Measurements from ENCODE around the gene ATXN7L1. TPM values are rescaled to one million over a fixed set of nuclear protein-coding genes. Genes with fewer than 3 reads are reported as not detected.

ATXN7L1 gene
- total and polyA plus RNA-seq, 2 of the 8 experiments (the other 6 are each of a cell fraction or from before 2014, with no cell fraction given), result 14.3 to 34.0 TPM

- FAIRE-seq, result no peak
- H3K4me3 ChIP-seq (ENCODE audit: extremely low read depth in 1 of 4, insufficient read depth in 2 of 4, low read depth in 3 of 4, low read length in 4 of 4), result no peak overlapping the region
- peaks cover 3 to 11% (median 9%) of the 10 kb centered on the region in 4 experiments; a peak in 5 of 7 replicates for H3K4me1 ChIP-seq (replicated peaks in 1 of 4; ENCODE audit: control insufficient read depth in 3 of 4, insufficient read depth in 4 of 4, low read length in 3 of 4)
- 0 out of 2 replicates have a peak overlapping the region, but pooled peaks have one; percentile 1 for H2BK15ac ChIP-seq (ENCODE audit: low read length)
- H2BK12ac ChIP-seq (ENCODE audit: low read depth, low read length), result no peak overlapping the region
- no peak overlapping the region for H2BK20ac ChIP-seq (ENCODE audit: low read length)
- no peak overlapping the region for H2AFZ ChIP-seq (ENCODE audit: low read length)
- H3K27me3 ChIP-seq (replicated peaks in 1 of 4; ENCODE audit: control insufficient read depth in 3 of 4, extremely low read depth in 1 of 4, insufficient read depth in 3 of 4, low read length in 3 of 4), result no peaks in the 10 kb centered on the region
- no peak overlapping the region for H4K8ac ChIP-seq (ENCODE audit: extremely low read depth, insufficient read depth, low read length)
- H3K4me2 ChIP-seq (ENCODE audit: insufficient read depth in 1 of 2, low read depth in 2 of 2, low read length in 2 of 2), result no peak overlapping the region
- 89% methylated on average over 1 of the region's 1 CpG; no CpG with 5 or more reads in 1 of the 2 experiments for WGBS, 2 experiments (ENCODE audit: extremely low coverage in 1 of 2, insufficient coverage in 1 of 2, insufficient read length in 1 of 2, insufficient replicate concordance in 2 of 2, low coverage in 1 of 2, low lambda C conversion rate in 2 of 2, missing lambda C conversion rate in 1 of 2)
- H2AK5ac ChIP-seq (ENCODE audit: low read depth, low read length), result no peak overlapping the region
- no peak overlapping the region for H3K14ac ChIP-seq (ENCODE audit: insufficient read length)
- peaks cover 0 to 17% of the 10 kb centered on the region in 2 experiments; a peak in 2 of 4 replicates for H3K79me2 ChIP-seq (ENCODE audit: control insufficient read depth in 1 of 2, insufficient read depth in 2 of 2, low read length in 2 of 2)
- ChIA-PET POLR2A (ENCODE audit: partially characterized antibody) (interaction anchor here (1.1 kb wide), 1 partner anchor 261 kb away, joined by 3 read pairs; no protein-coding TSS in a partner anchor), CTCF (ENCODE audit: partially characterized antibody) (interaction anchor here (0.5 to 1.9 kb wide), 5 partner anchors 27 to 525 kb away, joined by 3 to 5 read pairs (median 4); no protein-coding TSS in a partner anchor)
- no peak overlapping the region for H3K23ac ChIP-seq (ENCODE audit: insufficient read length)
- no peaks in the 10 kb centered on the region for H4K20me1 ChIP-seq (replicated peaks in 1 of 2; ENCODE audit: control insufficient read depth in 1 of 2, insufficient read depth in 2 of 2, low read length in 2 of 2)
- no peaks in the 10 kb centered on the region for H3K79me1 ChIP-seq (ENCODE audit: low read depth, low read length)
- no peak overlapping the region for H2BK120ac ChIP-seq (replicated peaks; ENCODE audit: low read depth, low read length)
- no peak overlapping the region for H3K27ac ChIP-seq (ENCODE audit: low read depth, low read length)
- no peak overlapping the region for H4K5ac ChIP-seq (ENCODE audit: insufficient read length, low read depth, low read length)
- H3K4ac ChIP-seq (replicated peaks; ENCODE audit: insufficient read length, low read depth, low read length), result no peak overlapping the region
- H2BK5ac ChIP-seq (ENCODE audit: low read depth, low read length), result no peak overlapping the region
- no peak overlapping the region for H3K9ac ChIP-seq (replicated peaks in 1 of 4; ENCODE audit: extremely low read depth in 1 of 4, low read depth in 3 of 4, low read length in 3 of 4)
- no peak overlapping the region for H3K18ac ChIP-seq (ENCODE audit: extremely low read depth, low read length)
- no peaks in the 10 kb centered on the region for H3K23me2 ChIP-seq (ENCODE audit: low read depth, low read length)
- H4K91ac ChIP-seq (replicated peaks; ENCODE audit: insufficient read length, low read length), result no peak overlapping the region
- no peaks in the 10 kb centered on the region for H3K36me3 ChIP-seq (ENCODE audit: control insufficient read depth in 2 of 4, insufficient read depth in 4 of 4, low read length in 3 of 4)
- no peak overlapping the region for H3K56ac ChIP-seq (replicated peaks; ENCODE audit: insufficient read length, low read depth, low read length)
- no peaks in the 10 kb centered on the region for H3K9me3 ChIP-seq (ENCODE audit: insufficient read depth in 2 of 2, low read depth in 1 of 2, low read length in 1 of 2)
- no peak for DNase-seq (ENCODE audit: low read depth in 1 of 2, low spot score in 2 of 2)
- no peak for TF ChIP-seq MAFK (IDR thresholded peaks at IDR 0.05; ENCODE audit: low read depth, low read length)
- TF ChIP-seq BCL11A (IDR thresholded peaks at IDR 0.05; ENCODE audit: low read depth in 2 of 2, low read length in 2 of 2), result no peak
- TF ChIP-seq KDM1A (IDR thresholded peaks at IDR 0.05; ENCODE audit: borderline replicate concordance, low read length), result peak; percentile 88
- TF ChIP-seq RNF2 (IDR thresholded peaks at IDR 0.05; ENCODE audit: borderline replicate concordance, low read depth, low read length, missing control alignments, poor library complexity, severe bottlenecking), result no peak
Measured at GRCh38 chr7:105904064-105904463, 27.7 kb upstream of the ATXN7L1 start.

All from H1 (cell line).